ENCODE measurements around the gene JMJD8. TPM values are rescaled to one million over a fixed set of nuclear protein-coding genes. Genes with fewer than 3 reads are reported as not detected.
A peak's percentile ranks its signal among the peaks of the same experiment; 100 is the strongest.

The JMJD8 gene
- total and polyA plus RNA-seq, 9 of the 15 experiments (the other 6 are each of a cell fraction or from before 2014, with no cell fraction given) = 1.2 to 50.6 (median 29.3) TPM

DNA sequence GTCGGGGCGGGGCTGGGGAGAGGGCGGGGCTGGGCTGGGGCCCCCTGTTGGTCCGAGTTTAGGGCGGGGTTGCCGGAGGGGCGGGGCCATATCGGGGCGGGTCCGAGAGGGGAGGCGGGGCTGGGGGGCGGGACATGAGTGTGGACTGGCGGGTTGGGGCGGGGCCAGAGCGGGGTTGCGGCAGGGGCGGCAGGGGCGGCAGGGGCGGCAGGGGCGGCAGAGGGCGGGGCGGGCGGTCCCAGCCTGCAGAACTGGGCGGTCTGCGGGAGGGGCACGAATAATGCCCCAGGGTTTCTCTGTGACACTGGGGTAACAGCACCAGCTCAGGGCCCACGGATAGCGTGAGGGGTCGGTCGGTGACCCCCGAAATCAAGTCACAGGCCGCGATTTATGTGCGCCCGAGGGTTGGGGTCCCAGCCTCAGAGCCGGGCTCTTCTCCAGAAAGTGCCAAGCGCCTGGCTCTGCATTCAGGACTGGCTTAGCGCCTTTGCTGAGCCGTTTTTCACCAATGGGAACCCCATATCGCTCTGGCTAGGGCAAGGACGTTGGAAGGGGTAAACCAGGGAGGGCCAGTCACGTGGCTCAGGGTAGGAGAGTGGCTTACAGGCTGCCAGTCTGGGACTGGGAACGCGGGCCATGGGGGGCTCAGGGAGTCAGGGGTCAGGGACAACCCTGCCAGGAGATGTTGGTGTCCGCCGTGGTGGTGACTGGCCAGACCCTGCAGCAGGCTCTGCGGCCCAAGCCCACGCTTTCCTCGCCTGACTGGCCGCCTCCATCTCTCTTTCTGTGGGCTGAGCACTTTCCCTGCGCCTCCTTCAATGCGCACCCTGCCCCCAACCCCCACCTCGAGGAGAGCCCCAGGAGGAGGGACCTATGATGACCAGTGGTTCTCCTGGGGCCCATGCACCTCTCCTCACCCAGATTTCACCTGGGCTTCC is 46.8 kb downstream of the JMJD8 start (continued):
- TF ChIP-seq, protein P1, sequence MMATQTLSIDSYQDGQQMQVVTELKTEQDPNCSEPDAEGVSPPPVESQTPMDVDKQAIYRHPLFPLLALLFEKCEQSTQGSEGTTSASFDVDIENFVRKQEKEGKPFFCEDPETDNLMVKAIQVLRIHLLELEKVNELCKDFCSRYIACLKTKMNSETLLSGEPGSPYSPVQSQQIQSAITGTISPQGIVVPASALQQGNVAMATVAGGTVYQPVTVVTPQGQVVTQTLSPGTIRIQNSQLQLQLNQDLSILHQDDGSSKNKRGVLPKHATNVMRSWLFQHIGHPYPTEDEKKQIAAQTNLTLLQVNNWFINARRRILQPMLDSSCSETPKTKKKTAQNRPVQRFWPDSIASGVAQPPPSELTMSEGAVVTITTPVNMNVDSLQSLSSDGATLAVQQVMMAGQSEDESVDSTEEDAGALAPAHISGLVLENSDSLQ (IDR thresholded peaks at IDR 0.05) = no peak
- TF ChIP-seq, protein P2, sequence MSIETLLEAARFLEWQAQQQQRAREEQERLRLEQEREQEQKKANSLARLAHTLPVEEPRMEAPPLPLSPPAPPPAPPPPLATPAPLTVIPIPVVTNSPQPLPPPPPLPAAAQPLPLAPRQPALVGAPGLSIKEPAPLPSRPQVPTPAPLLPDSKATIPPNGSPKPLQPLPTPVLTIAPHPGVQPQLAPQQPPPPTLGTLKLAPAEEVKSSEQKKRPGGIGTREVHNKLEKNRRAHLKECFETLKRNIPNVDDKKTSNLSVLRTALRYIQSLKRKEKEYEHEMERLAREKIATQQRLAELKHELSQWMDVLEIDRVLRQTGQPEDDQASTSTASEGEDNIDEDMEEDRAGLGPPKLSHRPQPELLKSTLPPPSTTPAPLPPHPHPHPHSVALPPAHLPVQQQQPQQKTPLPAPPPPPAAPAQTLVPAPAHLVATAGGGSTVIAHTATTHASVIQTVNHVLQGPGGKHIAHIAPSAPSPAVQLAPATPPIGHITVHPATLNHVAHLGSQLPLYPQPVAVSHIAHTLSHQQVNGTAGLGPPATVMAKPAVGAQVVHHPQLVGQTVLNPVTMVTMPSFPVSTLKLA (conservative IDR thresholded peaks at IDR 0.05) = peak in 1 of 2 experiments; percentile 28; a peak in 1 of 4 replicates
- TF ChIP-seq ZNF431 (CRISPR knock-in tag; IDR thresholded peaks at IDR 0.05) (no peak), GTF2A2 (tag; IDR thresholded peaks at IDR 0.05) (no peak), HDAC1 (IDR thresholded peaks at IDR 0.05) (0 out of 4 replicates have a peak, but pooled peaks of 1 of the 2 experiments have one; percentile 24), EGR1 (conservative IDR thresholded peaks at IDR 0.05) (peak; percentile 74), CHCHD3 (CRISPR knock-in tag; IDR thresholded peaks at IDR 0.05) (no peak), MAZ (CRISPR knock-in tag; conservative IDR thresholded peaks at IDR 0.05 in 1 of 2, IDR thresholded peaks at IDR 0.05 in 1 of 2) (0 out of 4 replicates have a peak, but pooled peaks of 1 of the 2 experiments have one; percentile 2)
- TF ChIP-seq, protein P3, sequence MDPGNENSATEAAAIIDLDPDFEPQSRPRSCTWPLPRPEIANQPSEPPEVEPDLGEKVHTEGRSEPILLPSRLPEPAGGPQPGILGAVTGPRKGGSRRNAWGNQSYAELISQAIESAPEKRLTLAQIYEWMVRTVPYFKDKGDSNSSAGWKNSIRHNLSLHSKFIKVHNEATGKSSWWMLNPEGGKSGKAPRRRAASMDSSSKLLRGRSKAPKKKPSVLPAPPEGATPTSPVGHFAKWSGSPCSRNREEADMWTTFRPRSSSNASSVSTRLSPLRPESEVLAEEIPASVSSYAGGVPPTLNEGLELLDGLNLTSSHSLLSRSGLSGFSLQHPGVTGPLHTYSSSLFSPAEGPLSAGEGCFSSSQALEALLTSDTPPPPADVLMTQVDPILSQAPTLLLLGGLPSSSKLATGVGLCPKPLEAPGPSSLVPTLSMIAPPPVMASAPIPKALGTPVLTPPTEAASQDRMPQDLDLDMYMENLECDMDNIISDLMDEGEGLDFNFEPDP (CRISPR knock-in tag; IDR thresholded peaks at IDR 0.05) = no peak; the same call in 1 of the 2 replicates
- TF ChIP-seq, protein P4, sequence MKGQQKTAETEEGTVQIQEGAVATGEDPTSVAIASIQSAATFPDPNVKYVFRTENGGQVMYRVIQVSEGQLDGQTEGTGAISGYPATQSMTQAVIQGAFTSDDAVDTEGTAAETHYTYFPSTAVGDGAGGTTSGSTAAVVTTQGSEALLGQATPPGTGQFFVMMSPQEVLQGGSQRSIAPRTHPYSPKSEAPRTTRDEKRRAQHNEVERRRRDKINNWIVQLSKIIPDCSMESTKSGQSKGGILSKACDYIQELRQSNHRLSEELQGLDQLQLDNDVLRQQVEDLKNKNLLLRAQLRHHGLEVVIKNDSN (CRISPR knock-in tag; IDR thresholded peaks at IDR 0.05) = peak; percentile 92
- TF ChIP-seq, protein P5, sequence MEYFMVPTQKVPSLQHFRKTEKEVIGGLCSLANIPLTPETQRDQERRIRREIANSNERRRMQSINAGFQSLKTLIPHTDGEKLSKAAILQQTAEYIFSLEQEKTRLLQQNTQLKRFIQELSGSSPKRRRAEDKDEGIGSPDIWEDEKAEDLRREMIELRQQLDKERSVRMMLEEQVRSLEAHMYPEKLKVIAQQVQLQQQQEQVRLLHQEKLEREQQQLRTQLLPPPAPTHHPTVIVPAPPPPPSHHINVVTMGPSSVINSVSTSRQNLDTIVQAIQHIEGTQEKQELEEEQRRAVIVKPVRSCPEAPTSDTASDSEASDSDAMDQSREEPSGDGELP (CRISPR knock-in tag; IDR thresholded peaks at IDR 0.05; ENCODE audit: borderline replicate concordance) = no peak
- TF ChIP-seq, protein P6, sequence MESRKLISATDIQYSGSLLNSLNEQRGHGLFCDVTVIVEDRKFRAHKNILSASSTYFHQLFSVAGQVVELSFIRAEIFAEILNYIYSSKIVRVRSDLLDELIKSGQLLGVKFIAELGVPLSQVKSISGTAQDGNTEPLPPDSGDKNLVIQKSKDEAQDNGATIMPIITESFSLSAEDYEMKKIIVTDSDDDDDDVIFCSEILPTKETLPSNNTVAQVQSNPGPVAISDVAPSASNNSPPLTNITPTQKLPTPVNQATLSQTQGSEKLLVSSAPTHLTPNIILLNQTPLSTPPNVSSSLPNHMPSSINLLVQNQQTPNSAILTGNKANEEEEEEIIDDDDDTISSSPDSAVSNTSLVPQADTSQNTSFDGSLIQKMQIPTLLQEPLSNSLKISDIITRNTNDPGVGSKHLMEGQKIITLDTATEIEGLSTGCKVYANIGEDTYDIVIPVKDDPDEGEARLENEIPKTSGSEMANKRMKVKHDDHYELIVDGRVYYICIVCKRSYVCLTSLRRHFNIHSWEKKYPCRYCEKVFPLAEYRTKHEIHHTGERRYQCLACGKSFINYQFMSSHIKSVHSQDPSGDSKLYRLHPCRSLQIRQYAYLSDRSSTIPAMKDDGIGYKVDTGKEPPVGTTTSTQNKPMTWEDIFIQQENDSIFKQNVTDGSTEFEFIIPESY (CRISPR knock-in tag; IDR thresholded peaks at IDR 0.05) = peak; percentile 39; the same call in 1 of the 2 replicates
- TF ChIP-seq, protein P7, sequence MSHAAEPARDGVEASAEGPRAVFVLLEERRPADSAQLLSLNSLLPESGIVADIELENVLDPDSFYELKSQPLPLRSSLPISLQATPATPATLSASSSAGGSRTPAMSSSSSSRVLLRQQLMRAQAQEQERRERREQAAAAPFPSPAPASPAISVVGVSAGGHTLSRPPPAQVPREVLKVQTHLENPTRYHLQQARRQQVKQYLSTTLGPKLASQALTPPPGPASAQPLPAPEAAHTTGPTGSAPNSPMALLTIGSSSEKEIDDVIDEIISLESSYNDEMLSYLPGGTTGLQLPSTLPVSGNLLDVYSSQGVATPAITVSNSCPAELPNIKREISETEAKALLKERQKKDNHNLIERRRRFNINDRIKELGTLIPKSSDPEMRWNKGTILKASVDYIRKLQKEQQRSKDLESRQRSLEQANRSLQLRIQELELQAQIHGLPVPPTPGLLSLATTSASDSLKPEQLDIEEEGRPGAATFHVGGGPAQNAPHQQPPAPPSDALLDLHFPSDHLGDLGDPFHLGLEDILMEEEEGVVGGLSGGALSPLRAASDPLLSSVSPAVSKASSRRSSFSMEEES (CRISPR knock-in tag; IDR thresholded peaks at IDR 0.05) = peak; percentile 67

All from K562 (cell line).